IgD-negative memory B cell (primary cell): ENCODE results near the gene LMTK2. TPM values are rescaled to one million over a fixed set of nuclear protein-coding genes. Genes with fewer than 3 reads are reported as not detected.

Experiments used
- H3K27ac Mint-ChIP-seq, 3 donors: one replicate each; pipeline ENCODE4 v1.8.0; 2020 to 2022; ENCODE audit warnings: mild to moderate bottlenecking in 3 of 3, mixed read lengths in 3 of 3, moderate library complexity in 1 of 3
- H3K27me3 Mint-ChIP-seq: one replicate; pipeline ENCODE4 v1.8.0; 2021; ENCODE audit warnings: mixed read lengths
- H3K36me3 Mint-ChIP-seq: one replicate; pipeline ENCODE4 v1.8.0; 2020; ENCODE audit warnings: mild to moderate bottlenecking, mixed read lengths
- H3K4me1 Mint-ChIP-seq, 3 donors: one replicate each; pipeline ENCODE4 v1.8.0; 2020 to 2022; ENCODE audit warnings: mixed read lengths in 3 of 3, mild to moderate bottlenecking in 1 of 3
- H3K4me3 Mint-ChIP-seq, 4 donors: one replicate each; pipeline ENCODE4 v1.8.0; 2020 to 2022; ENCODE audit warnings: mild to moderate bottlenecking in 4 of 4, mixed read lengths in 4 of 4, moderate library complexity in 3 of 4
- H3K9me3 Mint-ChIP-seq, 3 donors: one replicate each; pipeline ENCODE4 v1.8.0; 2020 to 2021; ENCODE audit warnings: mixed read lengths in 3 of 3, mild to moderate bottlenecking in 1 of 3
- polyA plus RNA-seq: library from polyadenylated mRNA; unstranded; fragments of 300-500 nt; fragmentation: Illumina TruSeq; gene quantifications from one replicate; pipeline ENCODE4 v1.2.3, GENCODE V29; 2021

LMTK2 gene
- polyA plus RNA-seq, 1 donor from 2014 or later = 1.6 TPM

DNA sequence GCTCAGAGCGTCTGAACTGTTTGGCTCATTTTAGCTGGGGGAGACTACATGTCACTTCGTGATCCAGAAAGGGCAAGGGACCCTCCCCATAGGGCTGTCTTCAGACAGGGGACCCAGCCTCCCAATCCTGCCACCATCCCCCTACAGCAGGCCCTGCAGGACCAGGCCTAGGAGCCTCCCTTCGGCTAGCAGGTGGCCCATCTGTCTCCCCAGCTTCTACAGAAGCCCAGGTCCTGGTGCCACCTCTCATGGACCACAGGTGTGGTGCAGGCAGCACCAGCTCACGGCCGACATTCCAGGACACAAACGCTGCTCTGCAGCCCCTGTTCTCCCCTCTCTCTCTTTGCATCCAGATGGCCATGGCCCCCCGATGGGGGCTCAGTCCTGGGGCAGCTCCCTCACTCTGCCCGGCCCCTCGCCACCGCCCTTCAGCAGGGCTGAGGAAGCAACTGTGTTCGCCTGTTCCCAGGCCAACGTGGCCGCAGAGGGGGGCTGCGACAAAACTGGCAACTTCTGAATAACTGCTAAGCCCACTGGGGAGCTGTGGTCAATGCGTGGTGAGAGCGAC is 135.1 kb downstream of the LMTK2 start:
- Mint-ChIP-seq H3K9me3 (no peaks in the 10 kb centered on the region), H3K4me1 (no peaks in the 10 kb centered on the region), H3K36me3 (peaks cover 18% of the 10 kb centered on the region), H3K27me3 (no peaks in the 10 kb centered on the region), H3K27ac (no peak overlapping the region), H3K4me3 (no peak overlapping the region)

GRCh38 chr7:98242342-98242741 is 135.7 kb downstream of the LMTK2 start:
- no peaks in the 10 kb centered on the region for H3K27me3 Mint-ChIP-seq
- no peak overlapping the region for H3K27ac Mint-ChIP-seq
- H3K4me3 Mint-ChIP-seq = no peak overlapping the region
- H3K36me3 Mint-ChIP-seq = peaks cover 18% of the 10 kb centered on the region
- no peaks in the 10 kb centered on the region for H3K9me3 Mint-ChIP-seq
- no peaks in the 10 kb centered on the region for H3K4me1 Mint-ChIP-seq

DNA sequence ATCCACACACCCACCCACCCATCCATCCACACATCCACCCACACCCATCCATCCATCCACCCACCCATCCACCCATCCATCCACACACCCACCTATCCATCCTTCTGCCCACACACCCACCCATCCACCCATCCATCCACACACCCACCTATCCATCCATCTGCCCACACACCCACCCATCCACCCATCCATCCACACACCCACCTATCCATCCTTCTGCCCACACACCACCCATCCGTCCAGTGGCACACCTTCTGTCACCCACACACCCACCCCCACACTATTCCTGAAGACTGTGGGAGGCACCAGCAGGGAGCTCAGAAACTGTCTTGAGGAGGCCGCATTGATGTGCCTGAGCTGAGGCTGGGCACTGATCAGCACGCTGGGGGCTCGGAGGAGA is 136.3 kb downstream of the LMTK2 start:
- Mint-ChIP-seq H3K27me3 (no peaks in the 10 kb centered on the region), H3K9me3 (no peaks in the 10 kb centered on the region), H3K27ac (no peak overlapping the region), H3K4me3 (no peak overlapping the region), H3K4me1 (no peaks in the 10 kb centered on the region), H3K36me3 (peaks cover 14% of the 10 kb centered on the region)

GRCh38 chr7:98244871-98245270 is 138.2 kb downstream of the LMTK2 start:
- no peaks in the 10 kb centered on the region for H3K27me3 Mint-ChIP-seq
- H3K9me3 Mint-ChIP-seq = no peaks in the 10 kb centered on the region
- H3K4me1 Mint-ChIP-seq = peaks cover 4 to 7% (median 5%) of the 10 kb centered on the region in 3 donors
- no peak overlapping the region for H3K4me3 Mint-ChIP-seq
- no peak overlapping the region for H3K27ac Mint-ChIP-seq
- peaks cover 9% of the 10 kb centered on the region for H3K36me3 Mint-ChIP-seq

- Mint-ChIP-seq H3K27me3 (no peaks in the 10 kb centered on the region), H3K27ac (peak overlapping the region in 1 of 3 donors; percentile 74), H3K36me3 (peaks cover 5% of the 10 kb centered on the region), H3K4me3 (peak overlapping the region in 1 of 4 donors; percentile 57), H3K9me3 (no peaks in the 10 kb centered on the region), H3K4me1 (peaks cover 17 to 26% (median 22%) of the 10 kb centered on the region in 3 donors)
Measured at GRCh38 chr7:98248156-98248555, 141.5 kb downstream of the LMTK2 start.

GRCh38 chr7:98249106-98249505 is 142.4 kb downstream of the LMTK2 start:
- Mint-ChIP-seq H3K36me3 (peaks cover 5% of the 10 kb centered on the region), H3K4me3 (peak overlapping the region in 1 of 4 donors; percentile 84), H3K27ac (peak overlapping the region; percentile 4 to 46 (median 16)), H3K27me3 (no peaks in the 10 kb centered on the region), H3K9me3 (no peaks in the 10 kb centered on the region), H3K4me1 (peaks cover 17 to 26% (median 22%) of the 10 kb centered on the region in 3 donors)

- Mint-ChIP-seq H3K27me3 (no peaks in the 10 kb centered on the region), H3K9me3 (no peaks in the 10 kb centered on the region), H3K36me3 (peaks cover 4% of the 10 kb centered on the region), H3K4me3 (peak overlapping the region; percentile 90 to 97 (median 96)), H3K27ac (peak overlapping the region; percentile 92 to 94 (median 93)), H3K4me1 (peaks cover 20 to 28% (median 26%) of the 10 kb centered on the region in 3 donors)
Measured at GRCh38 chr7:98250789-98251188, 144.1 kb downstream of the LMTK2 start.

DNA sequence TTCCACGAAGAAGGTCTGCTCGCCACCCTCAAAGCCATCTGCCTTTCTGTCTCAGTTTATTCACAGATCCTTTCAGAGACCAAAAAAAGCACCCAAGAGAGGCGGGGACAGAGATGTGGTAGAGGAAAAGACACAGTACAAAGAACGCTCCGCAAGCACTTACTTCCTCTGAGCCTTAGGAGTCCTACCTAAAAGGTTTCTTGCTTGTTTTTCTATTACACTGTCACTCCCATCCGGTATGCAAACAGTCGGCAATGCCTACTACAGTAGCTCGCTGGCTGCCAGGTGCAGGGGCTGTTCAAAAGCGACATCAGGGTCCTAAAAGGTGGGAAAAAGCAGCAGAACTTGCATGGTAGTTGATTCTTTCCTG is 144.6 kb downstream of the LMTK2 start:
- peaks cover 2% of the 10 kb centered on the region for H3K36me3 Mint-ChIP-seq
- H3K27me3 Mint-ChIP-seq = no peaks in the 10 kb centered on the region
- H3K27ac Mint-ChIP-seq = peak overlapping the region; percentile 92 to 94 (median 93)
- H3K9me3 Mint-ChIP-seq = no peaks in the 10 kb centered on the region
- H3K4me3 Mint-ChIP-seq = peak overlapping the region; percentile 90 to 97 (median 96)
- peaks cover 20 to 28% (median 26%) of the 10 kb centered on the region in 3 donors for H3K4me1 Mint-ChIP-seq

DNA sequence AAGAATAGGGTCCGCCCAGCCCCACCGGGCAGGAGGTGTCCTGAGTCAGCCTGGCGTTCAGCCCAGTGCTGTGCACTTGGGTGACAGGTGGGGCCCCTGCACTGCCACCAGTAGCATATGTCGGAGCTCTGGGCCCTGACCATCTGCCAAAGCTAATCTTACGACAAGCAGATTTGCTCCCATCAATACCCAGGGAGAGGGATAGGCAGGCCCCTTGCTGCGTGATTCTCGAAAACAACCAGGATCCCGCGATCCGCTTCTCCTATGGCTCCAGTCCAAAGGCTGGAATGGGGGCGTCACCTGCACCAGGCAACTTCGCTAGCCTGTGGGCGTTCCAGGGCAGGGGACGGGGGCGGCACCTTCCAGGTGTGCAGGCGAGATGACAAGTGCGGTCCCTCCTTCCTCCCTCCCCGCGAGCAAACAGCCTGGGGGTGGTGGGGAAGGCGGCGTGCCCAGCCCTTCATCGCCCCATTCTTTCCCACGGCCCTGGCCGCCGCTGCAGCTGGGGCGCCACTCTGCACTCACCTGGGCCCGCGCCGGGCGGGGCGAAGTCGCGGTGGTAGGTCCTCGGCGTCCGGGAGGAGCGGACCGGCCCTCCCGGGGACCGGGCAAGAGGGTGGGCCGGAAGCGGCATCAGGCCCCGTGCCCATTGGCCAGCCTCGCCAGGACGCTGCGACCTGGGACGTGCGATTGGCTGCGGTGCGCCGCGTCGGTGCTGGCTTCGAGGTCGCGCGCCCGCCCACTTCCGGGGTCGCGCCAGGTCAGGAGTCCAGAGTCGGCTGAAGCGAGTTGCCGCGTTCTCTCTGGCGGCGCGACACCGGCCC is 145.2 kb downstream of the LMTK2 start, which contains the start of gene TECPR1:
Gene TECPR1 (minus strand): TSS at position 632 of the 824 bp plus-strand sequence. CDS start 6,086 bp downstream, outside the sequence.
- Mint-ChIP-seq H3K4me1 (peaks cover 20 to 30% (median 26%) of the 10 kb centered on the region in 3 donors), H3K27ac (peak within 1 kb of the TSS; percentile 92 to 94 (median 93)), H3K9me3 (no peaks in the 10 kb centered on the region), H3K4me3 (peak within 1 kb of the TSS; percentile 90 to 97 (median 96)), H3K27me3 (no peaks in the 10 kb centered on the region), H3K36me3 (peaks cover 4% of the 10 kb centered on the region)

- Mint-ChIP-seq H3K9me3 (no peaks in the 10 kb centered on the region), H3K27ac (peak overlapping the region; percentile 92 to 94 (median 93)), H3K4me3 (peak overlapping the region; percentile 90 to 97 (median 96)), H3K4me1 (peaks cover 20 to 31% (median 26%) of the 10 kb centered on the region in 3 donors), H3K27me3 (no peaks in the 10 kb centered on the region), H3K36me3 (peaks cover 6% of the 10 kb centered on the region)
Measured at GRCh38 chr7:98252425-98253054, 145.9 kb downstream of the LMTK2 start.

DNA sequence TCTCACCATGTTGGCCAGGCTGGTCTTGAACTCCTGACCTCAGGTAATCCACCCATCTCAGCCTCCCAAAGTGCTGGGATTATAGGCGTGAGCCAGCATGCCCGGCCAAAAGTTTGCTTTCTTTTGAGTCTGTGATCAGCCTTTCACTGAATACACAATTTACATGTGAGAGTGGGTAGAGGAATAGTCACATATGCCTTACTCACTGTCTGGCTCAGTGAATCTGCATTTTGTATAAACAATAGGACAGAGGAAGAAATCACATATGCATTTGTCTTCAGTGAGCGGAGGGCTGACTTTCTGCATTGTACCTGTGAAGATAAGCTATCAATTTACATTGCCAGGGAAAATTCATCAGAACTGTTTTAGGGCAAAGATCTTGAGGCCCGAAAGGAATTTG is 147.9 kb downstream of the LMTK2 start:
- Mint-ChIP-seq H3K9me3 (no peaks in the 10 kb centered on the region), H3K4me1 (peaks cover 17 to 26% (median 21%) of the 10 kb centered on the region in 3 donors), H3K4me3 (peak overlapping the region in 1 of 4 donors; percentile 84), H3K36me3 (peaks cover 6% of the 10 kb centered on the region), H3K27me3 (no peaks in the 10 kb centered on the region), H3K27ac (peak overlapping the region in 1 of 3 donors; percentile 44)

GRCh38 chr7:98254951-98255610 is 148.4 kb downstream of the LMTK2 start:
- H3K4me3 Mint-ChIP-seq = peak overlapping the region in 1 of 4 donors; percentile 84

GRCh38 chr7:98256431-98256830 is 149.8 kb downstream of the LMTK2 start:
- Mint-ChIP-seq H3K27me3 (no peaks in the 10 kb centered on the region), H3K4me3 (peak overlapping the region in 1 of 4 donors; percentile 33), H3K9me3 (no peaks in the 10 kb centered on the region), H3K4me1 (peaks cover 6 to 13% (median 6%) of the 10 kb centered on the region in 3 donors), H3K36me3 (peaks cover 4% of the 10 kb centered on the region), H3K27ac (peak overlapping the region in 1 of 3 donors; percentile 26)

More at GRCh38 chr7:98254951-98255610, 148.4 kb downstream of the LMTK2 start:
- peak overlapping the region in 1 of 3 donors; percentile 44 for H3K27ac Mint-ChIP-seq
- peaks cover 14 to 23% (median 17%) of the 10 kb centered on the region in 3 donors for H3K4me1 Mint-ChIP-seq
- H3K36me3 Mint-ChIP-seq = peaks cover 6% of the 10 kb centered on the region
- H3K9me3 Mint-ChIP-seq = no peaks in the 10 kb centered on the region
- H3K27me3 Mint-ChIP-seq = no peaks in the 10 kb centered on the region

GRCh38 chr7:98257701-98258100 is 151.0 kb downstream of the LMTK2 start:
- H3K9me3 Mint-ChIP-seq = no peaks in the 10 kb centered on the region
- H3K4me3 Mint-ChIP-seq = no peak overlapping the region
- no peak overlapping the region for H3K27ac Mint-ChIP-seq
- H3K4me1 Mint-ChIP-seq = peaks cover 2 to 11% (median 4%) of the 10 kb centered on the region in 3 donors
- no peaks in the 10 kb centered on the region for H3K27me3 Mint-ChIP-seq
- peaks cover 4% of the 10 kb centered on the region for H3K36me3 Mint-ChIP-seq
